DMS53 treated with DMSO at 0.1 percent for 48 hours (cell line): ENCODE results near the gene GRK5.

Experiments used
- DNase-seq: peaks from one replicate; lab custom pipeline; 2025; ENCODE audit not compliant: unreplicated experiment; lab: John Stamatoyannopoulos, UW

GRK5 gene

DNA sequence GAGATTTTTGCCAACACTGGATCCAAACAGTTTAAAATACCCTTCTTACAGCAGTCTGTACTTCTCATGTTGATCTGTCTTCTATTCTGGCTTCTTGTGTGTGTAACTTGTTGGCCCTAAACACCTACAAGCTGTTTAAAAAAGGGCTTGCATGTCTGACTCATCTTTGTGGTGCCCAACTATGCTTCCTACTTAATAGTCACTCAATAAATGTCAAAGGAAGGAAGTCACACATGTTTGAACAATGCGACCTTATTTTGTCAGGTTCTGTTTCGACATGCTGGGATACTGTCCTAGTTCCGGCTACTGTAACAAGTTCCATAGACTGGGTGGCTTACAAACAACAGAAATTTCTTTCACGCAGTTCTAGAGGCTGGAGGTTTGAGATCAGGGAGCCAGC is 9.4 kb upstream of the GRK5 start:
- DNase-seq, result no peak

DNA sequence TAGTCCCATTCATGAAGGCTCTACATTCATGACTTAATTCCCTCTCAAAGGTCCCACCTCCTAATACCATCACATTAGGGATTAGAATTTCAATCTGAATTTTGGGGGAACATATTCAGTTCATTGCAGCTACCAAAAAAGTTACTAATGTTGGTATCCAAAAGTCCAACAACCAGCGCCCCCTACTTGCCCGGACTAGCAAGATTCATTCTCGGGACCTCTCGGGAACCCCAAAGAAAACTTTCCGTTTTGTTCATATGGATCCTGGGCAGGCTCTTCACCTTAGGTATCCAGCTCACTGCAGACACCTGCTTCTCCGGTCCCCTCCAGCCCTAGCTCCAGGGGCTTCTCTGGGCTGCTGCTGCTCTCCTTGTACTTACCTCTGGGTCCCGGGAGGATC is 8.9 kb upstream of the GRK5 start:
- DNase-seq, result no peak

- DNase-seq, result peak; percentile 76
Observed at GRCh38 chr10:119199231-119199992, 8.0 kb upstream of the GRK5 start.

GRCh38 chr10:119201233-119201632 is 6.1 kb upstream of the GRK5 start:
- no peak for DNase-seq

DNA sequence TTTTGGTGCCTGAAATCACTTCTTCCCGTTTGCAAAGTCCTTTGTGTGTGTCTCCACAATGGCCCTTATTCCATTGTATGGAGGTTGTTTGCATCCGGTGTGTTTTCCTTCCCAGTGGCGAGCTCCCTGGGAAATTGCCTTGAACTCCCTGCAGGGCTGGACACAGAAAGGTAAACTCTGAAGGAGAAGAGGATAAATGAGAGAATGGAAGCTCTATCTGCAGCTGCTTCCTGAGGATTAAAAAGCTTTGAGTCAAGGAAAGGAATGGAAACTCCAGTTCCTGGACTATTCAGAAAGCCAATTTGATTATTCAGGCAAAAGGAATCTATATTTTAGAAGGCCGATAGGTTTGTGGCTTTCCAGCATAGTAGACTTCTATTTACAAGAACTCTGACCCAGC is 4.4 kb upstream of the GRK5 start:
- DNase-seq, result no peak

DNA sequence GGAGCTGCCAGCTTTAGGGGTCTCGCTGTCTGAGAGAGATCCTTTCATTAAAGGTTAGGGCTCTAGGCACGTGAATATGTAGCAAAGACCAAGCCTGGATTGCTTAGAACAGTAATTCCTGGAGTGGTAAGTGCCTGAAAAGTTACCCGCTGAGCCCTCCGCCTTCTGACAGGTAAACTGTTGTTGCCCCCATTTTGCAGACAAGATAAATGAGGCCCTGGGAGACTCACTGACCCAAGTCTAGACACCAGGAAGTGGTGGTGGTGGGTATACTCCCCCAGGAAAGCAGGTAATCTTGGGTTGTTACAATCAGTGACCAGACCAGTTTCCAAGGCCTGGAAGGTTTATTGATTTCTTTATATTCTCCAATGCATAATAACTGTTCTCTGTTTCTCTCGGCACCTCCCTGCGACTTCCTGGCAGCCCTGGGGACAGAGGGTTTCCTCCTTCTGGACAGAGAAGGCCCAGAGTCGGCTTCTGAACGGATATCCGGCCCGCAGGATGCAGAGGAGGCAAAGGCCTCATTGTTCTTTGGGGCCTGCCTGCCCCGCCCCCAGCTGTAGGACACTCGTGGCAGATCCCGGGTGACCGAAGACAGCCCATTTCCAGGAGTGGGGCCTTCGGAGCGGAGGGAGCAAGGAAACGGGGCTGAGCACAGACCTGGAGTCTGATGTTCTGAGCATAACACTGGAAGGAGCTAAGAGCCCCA is 1.3 kb upstream of the GRK5 start:
- peak; percentile 33 for DNase-seq

DNA sequence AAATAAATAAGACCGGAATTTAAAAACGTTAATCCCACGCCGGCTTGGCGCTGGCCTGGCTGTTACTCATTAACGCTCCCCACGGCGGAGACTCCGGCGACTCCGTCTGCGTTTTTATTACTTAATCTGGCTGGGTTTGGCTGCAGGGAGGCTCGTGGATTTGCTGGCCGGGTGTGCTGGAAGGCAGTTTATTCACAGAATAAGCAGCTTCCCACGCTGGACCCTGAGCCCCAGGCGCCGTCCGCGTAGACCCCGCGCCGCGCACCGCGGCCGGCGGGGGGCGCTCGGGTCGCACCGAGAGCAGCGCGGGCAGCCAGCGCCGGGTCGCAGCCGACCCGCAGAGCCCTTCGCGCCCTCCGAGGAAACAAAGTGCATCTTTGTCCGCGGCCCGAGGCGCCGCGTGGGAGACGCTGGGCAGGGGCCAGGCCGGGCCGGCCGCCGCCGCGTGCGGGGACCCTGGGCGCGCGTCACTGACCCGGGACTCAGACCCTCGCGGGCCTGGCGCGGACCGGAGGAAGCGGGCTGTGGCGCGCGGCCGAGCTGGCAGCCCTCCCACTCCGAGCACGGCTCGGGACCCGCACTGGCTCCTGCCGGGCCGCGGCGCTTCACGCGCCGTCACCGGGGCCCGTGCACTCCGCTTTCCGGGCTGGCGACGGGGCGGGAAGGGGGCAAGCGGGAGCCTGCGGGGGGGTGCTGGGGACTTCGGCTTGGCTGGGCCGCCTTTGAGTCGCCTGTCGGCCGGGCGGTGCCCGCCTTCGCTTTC is 587 bp upstream of the GRK5 start:
- DNase-seq, result peak; percentile 39

DNA sequence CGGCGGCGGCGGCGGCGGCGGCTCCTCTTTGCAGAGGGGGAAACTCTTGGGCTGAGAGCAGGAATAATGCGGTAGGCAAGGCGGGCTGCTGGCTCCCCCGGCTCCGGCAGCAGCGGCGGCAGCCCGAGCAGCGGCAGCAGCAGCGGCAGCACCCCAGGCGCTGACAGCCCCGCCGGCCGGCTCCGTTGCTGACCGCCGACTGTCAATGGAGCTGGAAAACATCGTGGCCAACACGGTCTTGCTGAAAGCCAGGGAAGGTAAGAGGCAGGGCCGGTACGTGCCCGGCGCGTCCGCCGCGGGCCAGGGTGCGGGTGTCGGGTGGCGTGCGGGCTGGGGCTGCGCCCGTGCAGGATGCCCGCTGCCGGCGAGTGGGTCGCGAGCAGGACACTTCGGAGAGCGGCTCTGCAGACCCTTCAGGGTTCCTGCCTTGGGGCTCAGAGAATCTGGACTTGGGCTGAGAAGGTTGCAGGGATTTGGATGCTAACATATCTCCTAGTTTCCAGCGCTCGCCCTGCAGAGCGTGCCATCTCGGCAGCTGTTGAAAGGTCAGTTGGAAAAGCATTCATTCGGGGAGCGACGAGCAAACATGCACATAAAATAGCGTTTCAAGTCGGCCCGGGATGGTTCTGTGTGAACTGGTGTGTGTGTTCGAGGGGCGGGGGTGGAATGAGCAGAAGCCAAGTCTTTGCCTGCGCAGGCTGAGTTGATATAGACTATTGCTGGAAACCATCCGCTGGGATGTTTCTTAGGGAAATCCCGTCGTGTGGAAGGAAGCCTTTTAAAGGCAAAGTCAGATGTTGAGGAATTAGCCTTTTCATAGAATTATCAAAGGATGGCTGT is 562 bp downstream of the GRK5 start:
- peak; percentile 54 for DNase-seq

DNA sequence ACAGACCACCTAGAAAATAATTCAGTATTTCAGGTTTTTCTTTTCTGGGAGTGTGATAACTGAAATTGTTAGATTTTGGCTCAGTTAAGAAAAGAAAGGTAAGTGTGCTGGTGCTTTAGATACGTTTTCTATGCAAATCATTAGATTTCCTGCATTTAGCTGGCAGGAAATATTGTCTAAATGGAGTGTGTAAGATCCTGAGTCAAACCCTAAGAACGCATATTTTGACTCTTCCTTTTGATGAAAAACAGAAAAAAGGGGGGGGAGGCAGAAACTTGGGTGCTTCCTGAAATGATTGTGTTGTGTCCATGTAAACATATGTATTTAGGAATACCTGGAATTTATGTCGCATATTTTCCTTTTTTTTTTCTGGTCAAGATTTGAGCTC is 1.2 kb downstream of the GRK5 start:
- DNase-seq, result no peak

GRCh38 chr10:119209035-119209735 is 1.8 kb downstream of the GRK5 start:
- no peak for DNase-seq

DNA sequence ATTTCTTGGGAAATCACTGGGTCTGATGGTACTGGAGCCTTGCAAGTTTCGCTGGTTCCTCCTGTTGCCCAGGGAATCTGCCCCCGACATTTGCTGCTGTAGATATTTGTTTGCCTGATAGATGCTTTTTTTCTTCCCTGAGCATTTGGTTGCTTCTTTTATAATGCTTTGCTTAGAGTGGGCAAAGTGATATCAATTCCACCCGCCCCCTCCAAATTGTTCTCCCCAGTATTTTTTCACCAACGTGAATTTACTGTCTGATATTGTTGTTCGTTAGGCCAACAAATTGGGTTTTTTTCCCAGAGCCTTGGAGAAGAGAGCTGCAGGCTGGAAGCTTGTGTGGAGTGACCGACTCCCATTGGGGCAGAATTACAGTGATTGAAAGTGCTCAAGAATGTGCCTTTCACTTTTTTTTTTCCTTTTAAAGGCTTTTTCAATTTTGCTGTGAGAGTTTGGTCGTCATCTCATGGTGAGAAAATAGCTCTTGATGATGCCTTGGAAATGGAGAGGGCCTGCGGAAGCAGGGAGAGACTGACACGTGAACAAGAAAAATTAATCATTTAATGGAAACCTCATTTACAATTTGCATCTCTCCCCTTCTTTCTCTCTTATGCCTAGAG is 2.5 kb downstream of the GRK5 start:
- no peak for DNase-seq

DNA sequence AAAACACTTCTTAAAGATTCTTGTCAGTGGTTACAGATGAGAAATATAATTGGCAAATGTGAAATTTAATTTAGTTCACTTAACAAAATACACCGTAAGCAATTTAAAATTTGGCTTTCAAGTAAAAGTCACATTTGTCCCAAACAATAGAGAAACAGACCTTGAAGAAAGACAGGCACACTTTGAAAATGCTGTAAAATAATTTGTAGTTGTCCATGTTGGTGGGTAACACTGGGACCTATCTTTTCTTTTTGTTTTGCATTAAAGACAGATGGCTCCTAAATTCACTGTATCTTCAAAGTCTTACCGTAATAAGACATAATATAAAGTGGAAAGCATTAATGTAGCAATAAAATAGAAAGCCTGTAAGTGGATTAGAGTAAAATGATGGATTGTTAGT is 3.3 kb downstream of the GRK5 start:
- DNase-seq, result no peak

DNA sequence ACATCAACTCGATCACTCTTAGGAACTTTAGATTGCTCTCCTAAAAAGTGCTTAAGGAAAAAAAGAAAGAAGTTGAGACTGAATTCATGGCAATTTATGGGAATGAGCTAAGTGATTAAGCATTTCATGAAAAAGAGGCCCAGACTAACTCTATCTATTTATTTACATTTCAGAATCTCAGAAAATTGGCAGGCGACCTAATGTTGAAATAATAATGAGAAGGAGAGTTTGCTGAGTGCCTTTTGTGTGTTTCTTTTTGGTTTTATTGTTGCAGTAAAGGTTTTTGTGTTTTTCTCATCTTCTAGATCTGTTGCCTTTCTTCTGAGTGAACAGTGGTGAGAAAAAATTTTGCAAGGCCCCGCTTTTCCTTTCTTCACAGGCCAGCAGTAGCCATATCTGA is 3.8 kb downstream of the GRK5 start:
- no peak for DNase-seq

GRCh38 chr10:119211625-119212441 is 4.5 kb downstream of the GRK5 start:
- DNase-seq, result no peak

DNA sequence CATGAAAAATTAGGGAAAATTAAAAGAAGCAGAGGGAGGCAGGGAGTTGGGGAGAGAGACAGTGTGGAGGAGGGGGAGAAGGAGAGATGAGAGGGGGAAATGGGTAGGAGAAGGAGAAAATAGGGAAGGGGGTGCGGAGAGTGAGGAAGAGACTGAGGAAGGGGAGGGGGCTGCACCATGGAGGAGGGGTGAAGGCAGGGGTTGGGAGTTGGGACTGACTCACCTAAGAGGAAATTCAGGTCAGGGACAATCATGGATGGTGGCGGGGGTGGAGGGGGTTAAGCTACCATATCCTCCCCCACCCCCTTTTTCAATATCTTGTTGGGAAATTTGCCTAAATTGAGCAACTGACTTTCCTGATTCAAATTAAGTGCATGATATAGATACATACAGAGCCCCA is 8.0 kb downstream of the GRK5 start:
- no peak for DNase-seq

DNA sequence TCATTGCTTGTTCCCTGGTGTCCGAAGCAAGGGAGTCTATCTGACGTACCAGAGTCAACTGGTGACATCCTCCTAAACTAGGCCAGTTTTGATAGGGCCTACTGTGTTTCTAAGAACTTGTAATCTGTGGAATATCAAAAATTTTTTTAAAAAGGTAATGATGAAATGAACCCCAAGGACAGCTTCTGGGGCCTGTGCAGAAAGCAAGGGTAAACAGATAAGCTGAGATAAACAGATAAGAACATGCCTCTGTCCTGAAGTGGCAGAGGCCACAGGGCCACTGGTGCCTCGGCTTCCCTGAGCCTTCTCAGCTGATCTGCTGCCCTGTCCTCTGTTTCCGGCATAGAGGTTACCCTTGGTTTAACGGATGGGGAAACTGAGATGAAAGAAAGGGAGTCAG is 8.8 kb downstream of the GRK5 start:
- DNase-seq, result no peak

- DNase-seq, result no peak
Observed at GRCh38 chr10:119217401-119217800, 10.0 kb downstream of the GRK5 start.

DNA sequence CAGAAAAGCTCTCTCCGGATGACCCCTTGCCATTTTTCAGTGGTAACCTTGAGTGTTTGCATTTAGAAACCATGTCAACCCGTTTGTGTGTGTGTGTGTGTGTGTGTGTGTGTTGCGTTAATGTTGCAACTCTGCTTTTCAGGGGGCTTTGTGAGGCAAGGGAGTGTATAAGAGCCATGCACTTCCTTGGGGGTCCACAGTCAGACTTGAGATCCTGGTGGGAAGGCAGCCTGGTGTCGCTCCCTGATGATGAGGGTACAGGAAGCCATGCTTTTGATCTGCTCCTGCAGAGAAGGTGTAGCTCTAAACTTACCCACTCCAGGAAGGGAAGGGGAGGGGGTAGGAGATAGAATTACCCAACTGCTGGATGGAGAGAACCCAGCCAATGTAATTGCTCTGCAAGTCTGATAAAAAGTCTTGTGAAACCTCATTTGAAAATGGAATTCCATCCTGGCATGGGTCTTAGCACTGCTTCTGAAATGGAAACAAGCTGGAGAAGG is 10.7 kb downstream of the GRK5 start:
- DNase-seq, result no peak

DNA sequence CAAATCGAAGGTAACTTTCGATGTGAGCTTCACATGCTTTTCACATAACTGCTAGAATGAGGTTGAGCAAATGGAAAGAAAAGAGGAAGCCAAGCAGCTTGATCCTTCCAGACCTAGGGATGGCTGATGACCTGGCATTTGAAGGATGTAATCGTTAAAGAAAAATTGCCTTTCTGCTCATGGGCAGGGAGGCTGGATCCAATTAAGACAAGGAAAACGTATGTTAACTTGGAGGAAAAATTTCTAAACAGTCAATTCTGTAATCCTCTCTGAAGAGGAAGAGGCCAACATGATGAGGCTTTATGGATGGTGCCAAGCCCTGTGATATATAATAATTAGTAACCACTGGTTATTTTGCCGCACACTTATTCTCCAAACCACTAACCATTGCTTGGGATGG is 12.5 kb downstream of the GRK5 start:
- no peak for DNase-seq
